ENCODE results near the gene CHN2. TPM values are rescaled to one million over a fixed set of nuclear protein-coding genes. Genes with fewer than 3 reads are reported as not detected.

CHN2 gene
- total RNA-seq, 6 experiments from 2014 or later: not detected

- Mint-ChIP-seq H3K36me3 (ENCODE audit: low read depth) (no peaks in the 10 kb centered on the region), H3K4me3 (no peak overlapping the region), H3K9me3 (no peaks in the 10 kb centered on the region), H3K4me1 (ENCODE audit: low read depth) (no peaks in the 10 kb centered on the region), H3K27me3 (ENCODE audit: insufficient read depth) (peaks cover 6% of the 10 kb centered on the region; the same call in 1 of the 2 replicates), H3K27ac (no peak overlapping the region)
- no peak for DNase-seq
- TF ChIP-seq CTCF (IDR thresholded peaks at IDR 0.05): no peak
These were observed 238.1 kb downstream of the CHN2 start for GRCh38 chr7:29432721-29433120.

- Mint-ChIP-seq H3K4me1 (ENCODE audit: low read depth) (no peaks in the 10 kb centered on the region), H3K4me3 (no peak overlapping the region), H3K9me3 (no peaks in the 10 kb centered on the region), H3K27me3 (ENCODE audit: insufficient read depth) (peaks cover 7% of the 10 kb centered on the region), H3K36me3 (ENCODE audit: low read depth) (no peaks in the 10 kb centered on the region), H3K27ac (no peak overlapping the region)
- TF ChIP-seq CTCF (IDR thresholded peaks at IDR 0.05): no peak
- DNase-seq: no peak
These were observed 239.8 kb downstream of the CHN2 start for GRCh38 chr7:29434380-29434768.

- H3K36me3 Mint-ChIP-seq (ENCODE audit: low read depth): no peaks in the 10 kb centered on the region
- H3K4me1 Mint-ChIP-seq (ENCODE audit: low read depth): no peaks in the 10 kb centered on the region
- no peak overlapping the region for H3K4me3 Mint-ChIP-seq
- no peaks in the 10 kb centered on the region for H3K9me3 Mint-ChIP-seq
- DNase-seq: no peak
- H3K27me3 Mint-ChIP-seq (ENCODE audit: insufficient read depth): peaks cover 7% of the 10 kb centered on the region
- no peak for TF ChIP-seq CTCF (IDR thresholded peaks at IDR 0.05)
- no peak overlapping the region for H3K27ac Mint-ChIP-seq
These were observed 240.6 kb downstream of the CHN2 start for GRCh38 chr7:29435167-29435566.

GRCh38 chr7:29435902-29436301, 241.3 kb downstream of the CHN2 start:
- peaks cover 6% of the 10 kb centered on the region for H3K27me3 Mint-ChIP-seq (ENCODE audit: insufficient read depth)
- H3K36me3 Mint-ChIP-seq (ENCODE audit: low read depth): no peaks in the 10 kb centered on the region
- H3K4me1 Mint-ChIP-seq (ENCODE audit: low read depth): no peaks in the 10 kb centered on the region
- H3K27ac Mint-ChIP-seq: no peak overlapping the region
- H3K4me3 Mint-ChIP-seq: no peak overlapping the region
- no peaks in the 10 kb centered on the region for H3K9me3 Mint-ChIP-seq
- no peak for TF ChIP-seq CTCF (IDR thresholded peaks at IDR 0.05)
- no peak for DNase-seq

- H3K27me3 Mint-ChIP-seq (ENCODE audit: insufficient read depth): peaks cover 1% of the 10 kb centered on the region
These were observed 247.6 kb downstream of the CHN2 start for GRCh38 chr7:29442146-29442545.

More at GRCh38 chr7:29442146-29442545, 247.6 kb downstream of the CHN2 start:
- no peaks in the 10 kb centered on the region for H3K9me3 Mint-ChIP-seq
- no peak overlapping the region for H3K4me3 Mint-ChIP-seq
- H3K36me3 Mint-ChIP-seq (ENCODE audit: low read depth): no peaks in the 10 kb centered on the region
- no peak for TF ChIP-seq CTCF (IDR thresholded peaks at IDR 0.05)
- peaks cover 8% of the 10 kb centered on the region; the same call in 1 of the 2 replicates for H3K4me1 Mint-ChIP-seq (ENCODE audit: low read depth)
- no peak for DNase-seq
- no peak overlapping the region for H3K27ac Mint-ChIP-seq

Data from HFFc6 (cell line).